SK-N-SH (cell line): ENCODE results near the gene TMCO4. TPM values are rescaled to one million over a fixed set of nuclear protein-coding genes. Genes with fewer than 3 reads are reported as not detected.

ENCODE experiments used
- CTCF ChIA-PET: fragments of 300-600, 350-600 bp; formaldehyde crosslinking; extraction: SDS; loops from one replicate; lab custom pipeline; 2021; lab: Yijun Ruan, JAX
- POLR2A ChIA-PET: fragments of 350-600 bp; sonication (Branson Sonifier 250); formaldehyde crosslinking; extraction: SDS; loops from one replicate; lab custom pipeline; 2020; ENCODE audit warnings: antibody characterized with exemption, inconsistent platforms; lab: Yijun Ruan, JAX
- DNase-seq: peaks from one replicate; pipeline ENCODE4 v3.0.0; 2012
- H2AFZ ChIP-seq: fragments of 200-600 bp; sonication (generic); 2 replicates; pipeline ENCODE4 v1.8.1; 2016; ENCODE audit warnings: antibody characterized with exemption, mild to moderate bottlenecking, low read depth
- H3F3A ChIP-seq: fragments of 200-600 bp; sonication (generic); replicated peaks from 2 replicates; pipeline ENCODE3; 2016; ENCODE audit warnings: antibody characterized with exemption, mild to moderate bottlenecking; ENCODE audit not compliant: insufficient read depth
- H3K27ac ChIP-seq, 2 experiments: fragments of 200-500 bp in 1 of 2; fragments of 200-600 bp in 1 of 2; sonication (Bioruptor generic) in 1 of 2; sonication (generic), shearing (Covaris generic) in 1 of 2; 2 replicates each; pipeline versions ENCODE4 v1.5.1 to v1.6.1; 2014 to 2016; ENCODE audit warnings: low read depth in 2 of 2, inconsistent platforms in 1 of 2, low read length in 1 of 2, mild to moderate bottlenecking in 1 of 2, mixed read lengths in 1 of 2
- H3K27me3 ChIP-seq: fragments of 200-600 bp; sonication (generic), shearing (Covaris generic); 2 replicates; pipeline ENCODE4 v1.6.1; 2016; ENCODE audit warnings: mixed run types; ENCODE audit not compliant: insufficient read depth
- H3K36me3 ChIP-seq, 2 experiments: fragments of 200-500 bp in 1 of 2; fragments of 200-600 bp in 1 of 2; sonication (Bioruptor generic) in 1 of 2; sonication (generic) in 1 of 2; replicated peaks in 1 of 2; 2 replicates each; pipeline versions ENCODE3 to v1.5.1; 2014 to 2016; ENCODE audit warnings: low read length in 1 of 2, mild to moderate bottlenecking in 1 of 2; ENCODE audit not compliant: insufficient read depth in 2 of 2, control insufficient read depth in 1 of 2
- H3K4me1 ChIP-seq, 2 experiments: fragments of 200-500 bp in 1 of 2; fragments of 200-600 bp in 1 of 2; sonication (Bioruptor generic) in 1 of 2; sonication (generic), shearing (Covaris generic) in 1 of 2; 2 replicates each; pipeline versions ENCODE4 v1.5.1 to v1.6.1; 2014 to 2016; ENCODE audit warnings: low read depth in 1 of 2, low read length in 1 of 2, mixed run types in 1 of 2; ENCODE audit not compliant: insufficient read depth in 2 of 2, control insufficient read depth in 1 of 2
- H3K4me2 ChIP-seq: fragments of 200-600 bp; sonication (generic), shearing (Covaris generic); 2 replicates; pipeline ENCODE4 v1.6.1; 2017; ENCODE audit warnings: mixed run types
- H3K4me3 ChIP-seq, 2 experiments: fragments of 200-500 bp in 1 of 2; fragments of 200-600 bp in 1 of 2; sonication (Bioruptor generic) in 1 of 2; sonication (generic), shearing (Covaris generic) in 1 of 2; 2 replicates each; pipeline versions ENCODE4 v1.5.1 to v1.8.1; 2014 to 2016; ENCODE audit warnings: low read depth in 2 of 2, inconsistent platforms in 1 of 2, low read length in 1 of 2, mild to moderate bottlenecking in 1 of 2, mixed read lengths in 1 of 2, moderate library complexity in 1 of 2
- H3K79me2 ChIP-seq: fragments of 200-600 bp; sonication (generic); 2 replicates; pipeline ENCODE4 v1.8.1; 2017; ENCODE audit warnings: mild to moderate bottlenecking; ENCODE audit not compliant: insufficient read depth
- H3K9ac ChIP-seq: fragments of 200-600 bp; sonication (generic); 2 replicates; pipeline ENCODE4 v1.6.1; 2017; ENCODE audit warnings: mixed run types
- H3K9me2 ChIP-seq: fragments of 200-600 bp; sonication (generic); 2 replicates; pipeline ENCODE4 v1.6.1; 2017; ENCODE audit warnings: mixed run types
- H3K9me3 ChIP-seq: fragments of 200-600 bp; sonication (generic); 2 replicates; pipeline ENCODE4 v1.6.1; 2017; ENCODE audit warnings: mixed run types, mild to moderate bottlenecking, moderate library complexity
- H4K20me1 ChIP-seq: fragments of 200-600 bp; sonication (generic); 2 replicates; pipeline ENCODE4 v1.6.1; 2017; ENCODE audit warnings: mild to moderate bottlenecking, mixed run types; ENCODE audit not compliant: insufficient read depth
- CTCF ChIP-seq: fragments of 200-600 bp; sonication (generic); IDR thresholded peaks from 2 replicates; pipeline ENCODE4 v1.6.1; 2017; ENCODE audit warnings: antibody characterized with exemption, mild to moderate bottlenecking, moderate library complexity
- GATA2 ChIP-seq: sonication (generic); formaldehyde crosslinking; IDR thresholded peaks from 2 replicates; pipeline ENCODE4 v1.5.0; 2020; ENCODE audit warnings: mild to moderate bottlenecking, missing genetic modification reagents
- IRF3 ChIP-seq: fragments of 150-350 bp; IDR thresholded peaks from 2 replicates; pipeline ENCODE4 v1.6.1; 2016; ENCODE audit warnings: mild to moderate bottlenecking, low read depth, low read length
- NRF1 ChIP-seq: IDR thresholded peaks from 2 replicates; pipeline ENCODE4 v1.6.1; 2012; ENCODE audit warnings: low read depth, mild to moderate bottlenecking, low read length
- POLR2AphosphoS5 ChIP-seq: IDR thresholded peaks from 2 replicates; pipeline ENCODE4 v1.6.1; 2012; ENCODE audit warnings: low read depth, low read length
- TAF1 ChIP-seq: IDR thresholded peaks from 2 replicates; pipeline ENCODE4 v1.6.1; 2012; ENCODE audit warnings: low read depth, mild to moderate bottlenecking, low read length, moderate library complexity, borderline replicate concordance
- TCF12 ChIP-seq: IDR thresholded peaks from 2 replicates; pipeline ENCODE4 v1.4.0; 2012
- WGBS: methylation state at CpG from one replicate; pipeline ENCODE4 v1.1.6; 2017; ENCODE audit warnings: low lambda C conversion rate; 5-methylcytosine and 5-hydroxymethylcytosine counted together
- polyA plus RNA-seq, 3 experiments: library from polyadenylated mRNA; depleted of rRNA; stranded (reverse); fragments of >200 nt; gene quantifications; 2 replicates each; pipeline ENCODE4 v1.2.3, GENCODE V29; 2012
- TF ChIP-seq, protein P1 (sequence below): IDR thresholded peaks from 2 replicates; pipeline ENCODE4 v1.4.0; 2012; ENCODE audit warnings: low read depth, borderline replicate concordance

Gene TMCO4
- polyA plus RNA-seq, 1 of the 3 experiments (the other 2 are of a cell fraction): 4.2 TPM

DNA sequence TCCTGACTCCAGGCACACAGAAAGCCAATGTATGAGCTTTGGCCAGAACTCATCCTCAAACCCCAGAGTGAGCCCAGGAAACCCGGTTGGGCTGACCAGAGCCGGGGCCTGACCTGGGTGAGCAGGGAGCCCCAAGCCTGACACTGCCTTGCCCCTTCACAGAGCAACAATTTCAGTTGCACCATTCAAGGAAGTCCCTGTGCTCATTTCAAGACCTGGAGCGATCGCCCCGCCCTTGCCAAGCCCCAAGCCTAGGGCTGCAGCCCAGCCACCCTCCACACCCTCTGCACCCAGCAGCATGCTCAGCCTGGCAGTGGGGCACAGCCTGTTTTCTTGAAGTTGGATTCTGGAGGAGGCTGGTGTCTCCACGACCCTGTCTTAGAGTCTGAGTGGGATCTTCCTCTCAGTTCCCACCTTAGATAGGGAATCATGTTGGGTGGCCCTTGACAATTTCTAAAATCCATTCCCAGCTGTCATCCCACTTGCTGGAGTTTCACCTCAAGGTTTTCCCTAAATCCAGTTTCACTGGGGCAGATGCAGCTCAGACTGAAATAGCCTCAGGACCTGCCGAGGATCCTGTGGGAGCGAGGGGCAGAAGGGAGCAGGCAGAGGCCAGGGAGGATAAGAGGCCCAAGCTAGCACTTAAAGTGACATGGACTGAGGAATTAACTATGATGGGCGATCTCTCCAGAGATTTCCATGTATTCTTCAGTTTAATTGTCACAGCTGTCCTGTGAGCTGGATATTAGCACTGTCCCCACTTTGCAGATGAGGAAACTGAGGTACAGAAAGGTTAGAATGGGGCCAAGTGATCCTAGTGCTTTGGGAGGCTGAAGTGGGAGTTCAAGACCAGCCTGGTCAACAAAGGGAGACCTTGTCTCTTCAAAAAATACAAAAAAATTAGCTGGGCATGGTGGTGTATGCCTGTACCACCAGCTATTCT is 153.1 kb downstream of the TMCO4 start:
- ChIA-PET CTCF (interaction anchor here (0.7 to 13.2 kb wide), 11 partner anchors 10 to 302 kb away, joined by 3 to 235 read pairs (median 7); no protein-coding TSS in a partner anchor), POLR2A (interaction anchor here (0.7 to 1.1 kb wide), 2 partner anchors 198 to 395 kb away, joined by 3 read pairs; partner anchors contain the start of genes EMC1 and MRTO4)
- Histone ChIP-seq H3K4me1 (peaks cover 0 to 28% of the 10 kb centered on the region in 2 experiments; a peak in 1 of 4 replicates), H3K27ac (peak overlapping the region in 1 of 2 experiments; percentile 80; a peak in 1 of 4 replicates), H3K36me3 (no peaks in the 10 kb centered on the region), H3F3A (peaks cover 5% of the 10 kb centered on the region), H3K4me2 (no peak overlapping the region), H3K9ac (no peak overlapping the region), H3K79me2 (no peaks in the 10 kb centered on the region; the same call in none of the 2 replicates), H2AFZ (no peak overlapping the region), H3K27me3 (no peaks in the 10 kb centered on the region), H3K9me2 (no peaks in the 10 kb centered on the region), H3K4me3 (no peak overlapping the region; a peak in 1 of 4 replicates), H3K9me3 (no peaks in the 10 kb centered on the region)
- 94% methylated on average over 4 of the region's 9 CpGs for whole genome bisulfite sequencing
- no peak for TF ChIP-seq GATA2 (CRISPR knock-in tag)
- no peak for TF ChIP-seq TCF12
- TF ChIP-seq, protein P1, sequence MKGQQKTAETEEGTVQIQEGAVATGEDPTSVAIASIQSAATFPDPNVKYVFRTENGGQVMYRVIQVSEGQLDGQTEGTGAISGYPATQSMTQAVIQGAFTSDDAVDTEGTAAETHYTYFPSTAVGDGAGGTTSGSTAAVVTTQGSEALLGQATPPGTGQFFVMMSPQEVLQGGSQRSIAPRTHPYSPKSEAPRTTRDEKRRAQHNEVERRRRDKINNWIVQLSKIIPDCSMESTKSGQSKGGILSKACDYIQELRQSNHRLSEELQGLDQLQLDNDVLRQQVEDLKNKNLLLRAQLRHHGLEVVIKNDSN: no peak
- TF ChIP-seq CTCF: no peak
- no peak for TF ChIP-seq IRF3
- TF ChIP-seq NRF1: no peak
- TF ChIP-seq TAF1: no peak
- no peak for TF ChIP-seq POLR2AphosphoS5
- TF ChIP-seq, all 33 proteins: peak for 0
- peaks cover 15% of the 10 kb centered on the region; the same call in 1 of the 2 replicates for H4K20me1 ChIP-seq
- no peak for DNase-seq
